H1 (cell line): Measurements from ENCODE around the gene CCSER2. TPM values are rescaled to one million over a fixed set of nuclear protein-coding genes. Genes with fewer than 3 reads are reported as not detected.

ENCODE experiments used
- CTCF ChIA-PET: fragments of 300-600 bp; sonication (Branson Sonifier 250); formaldehyde crosslinking; loops from one replicate; lab custom pipeline; 2021; ENCODE audit not compliant: partially characterized antibody; lab: Charles Lee
- POLR2A ChIA-PET: fragments of 300-600 bp; sonication (Branson Sonifier 250); formaldehyde crosslinking; loops from one replicate; lab custom pipeline; 2021; ENCODE audit warnings: inconsistent platforms; ENCODE audit not compliant: partially characterized antibody; lab: Charles Lee
- DNase-seq, 2 experiments: peaks; one replicate each; pipeline versions ENCODE4 v3.0.0 to v3.0.0-alpha.2; 2010 to 2022; ENCODE audit warnings: low spot score in 2 of 2, low read depth in 1 of 2, mixed read lengths in 1 of 2
- FAIRE-seq: peaks from 2 replicates; lab custom pipeline; 2011; peaks lifted over from hg19 to GRCh38; lab: Jason Lieb, UNC
- H2AFZ ChIP-seq: 2 replicates; pipeline ENCODE4 v1.8.1; 2012; ENCODE audit warnings: low read length, inconsistent platforms
- H2AK5ac ChIP-seq: 2 replicates; pipeline ENCODE4 v1.6.1; 2013; ENCODE audit warnings: low read depth, low read length
- H2BK120ac ChIP-seq: replicated peaks from 2 replicates; pipeline ENCODE3; 2013; ENCODE audit warnings: low read depth, low read length, inconsistent platforms
- H2BK12ac ChIP-seq: 2 replicates; pipeline ENCODE4 v1.6.1; 2013; ENCODE audit warnings: low read depth, low read length
- H2BK15ac ChIP-seq: 2 replicates; pipeline ENCODE4 v1.6.1; 2013; ENCODE audit warnings: low read length
- H2BK20ac ChIP-seq: 2 replicates; pipeline ENCODE4 v1.6.1; 2013; ENCODE audit warnings: low read length
- H2BK5ac ChIP-seq: 2 replicates; pipeline ENCODE4 v1.6.1; 2013; ENCODE audit warnings: low read depth, low read length
- H3K14ac ChIP-seq: 2 replicates; pipeline ENCODE4 v1.6.1; 2013; ENCODE audit warnings: inconsistent platforms; ENCODE audit not compliant: insufficient read length
- H3K18ac ChIP-seq: 2 replicates; pipeline ENCODE4 v1.6.1; 2013; ENCODE audit warnings: low read length; ENCODE audit errors: extremely low read depth
- H3K23ac ChIP-seq: 2 replicates; pipeline ENCODE4 v1.6.1; 2013; ENCODE audit warnings: inconsistent platforms; ENCODE audit not compliant: insufficient read length
- H3K23me2 ChIP-seq: 2 replicates; pipeline ENCODE4 v1.6.1; 2013; ENCODE audit warnings: low read depth, low read length
- H3K27ac ChIP-seq: 2 replicates; pipeline ENCODE4 v1.6.1; 2011; ENCODE audit warnings: low read depth, low read length, inconsistent platforms
- H3K27me3 ChIP-seq, 4 experiments: replicated peaks in 1 of 4; 1 replicate in 1 of 4; 2 replicates in 3 of 4; pipeline versions ENCODE4 v1.6.1 to v1.8.1; 2011 to 2013; ENCODE audit warnings: low read length in 3 of 4, mild to moderate bottlenecking in 3 of 4, inconsistent platforms in 2 of 4, mixed read lengths in 2 of 4, moderate library complexity in 1 of 4; ENCODE audit not compliant: control insufficient read depth in 3 of 4, insufficient read depth in 3 of 4; ENCODE audit errors: extremely low read depth in 1 of 4
- H3K36me3 ChIP-seq, 4 experiments: 2 replicates each; pipeline versions ENCODE4 v1.6.1 to v1.8.1; 2011 to 2013; ENCODE audit warnings: mild to moderate bottlenecking in 4 of 4, low read length in 3 of 4, moderate library complexity in 2 of 4, control low read depth in 1 of 4, inconsistent platforms in 1 of 4; ENCODE audit not compliant: insufficient read depth in 4 of 4, control insufficient read depth in 2 of 4
- H3K4ac ChIP-seq: replicated peaks from 2 replicates; pipeline ENCODE3; 2013; ENCODE audit warnings: low read length, low read depth, mixed read lengths, inconsistent platforms; ENCODE audit not compliant: insufficient read length
- H3K4me1 ChIP-seq, 4 experiments: replicated peaks in 1 of 4; 1 replicate in 1 of 4; 2 replicates in 3 of 4; pipeline versions ENCODE4 v1.6.1 to v1.8.1; 2011 to 2013; ENCODE audit warnings: low read length in 3 of 4, inconsistent platforms in 2 of 4, mixed read lengths in 1 of 4; ENCODE audit not compliant: insufficient read depth in 4 of 4, control insufficient read depth in 3 of 4
- H3K4me2 ChIP-seq, 2 experiments: 2 replicates each; pipeline versions ENCODE4 v1.6.1 to v1.8.1; 2011 to 2013; ENCODE audit warnings: low read depth in 2 of 2, low read length in 2 of 2, control low read depth in 1 of 2, inconsistent platforms in 1 of 2, mild to moderate bottlenecking in 1 of 2; ENCODE audit not compliant: insufficient read depth in 1 of 2
- H3K4me3 ChIP-seq, 4 experiments: fragments of 200-600, 300-600 bp in 1 of 4; sonication (generic), shearing (Covaris generic), sonication (Bioruptor Twin) in 1 of 4; 2 replicates each; pipeline versions ENCODE4 v1.5.1 to v1.8.1; 2011 to 2016; ENCODE audit warnings: low read length in 4 of 4, low read depth in 3 of 4, control low read depth in 2 of 4, inconsistent platforms in 2 of 4, mild to moderate bottlenecking in 2 of 4, mixed read lengths in 1 of 4, moderate library complexity in 1 of 4; ENCODE audit not compliant: insufficient read depth in 2 of 4; ENCODE audit errors: extremely low read depth in 1 of 4
- H3K56ac ChIP-seq: replicated peaks from 2 replicates; pipeline ENCODE3; 2013; ENCODE audit warnings: low read depth, mild to moderate bottlenecking, mixed read lengths, low read length, inconsistent platforms; ENCODE audit not compliant: insufficient read length
- H3K79me1 ChIP-seq: 2 replicates; pipeline ENCODE4 v1.6.1; 2013; ENCODE audit warnings: low read depth, low read length, control low read depth
- H3K79me2 ChIP-seq, 2 experiments: 2 replicates each; pipeline versions ENCODE4 v1.6.1 to v1.8.1; 2012 to 2013; ENCODE audit warnings: low read length in 2 of 2, mild to moderate bottlenecking in 2 of 2, inconsistent platforms in 1 of 2; ENCODE audit not compliant: insufficient read depth in 2 of 2, control insufficient read depth in 1 of 2
- H3K9ac ChIP-seq, 4 experiments: replicated peaks in 1 of 4; 1 replicate in 1 of 4; 2 replicates in 3 of 4; pipeline versions ENCODE4 v1.6.1 to v1.8.1; 2011 to 2013; ENCODE audit warnings: low read depth in 3 of 4, low read length in 3 of 4, control low read depth in 2 of 4, mild to moderate bottlenecking in 2 of 4, moderate library complexity in 2 of 4, inconsistent platforms in 1 of 4; ENCODE audit errors: extremely low read depth in 1 of 4
- H3K9me3 ChIP-seq, 2 experiments: 2 replicates each; pipeline versions ENCODE4 v1.6.1 to v1.8.1; 2012 to 2013; ENCODE audit warnings: mild to moderate bottlenecking in 2 of 2, moderate library complexity in 2 of 2, control low read depth in 1 of 2, inconsistent platforms in 1 of 2, low read depth in 1 of 2, low read length in 1 of 2, mixed read lengths in 1 of 2; ENCODE audit not compliant: insufficient read depth in 2 of 2
- H4K20me1 ChIP-seq, 2 experiments: replicated peaks in 1 of 2; 2 replicates each; pipeline versions ENCODE3 to v1.8.1; 2011 to 2013; ENCODE audit warnings: inconsistent platforms in 2 of 2, low read length in 2 of 2, mild to moderate bottlenecking in 1 of 2; ENCODE audit not compliant: insufficient read depth in 2 of 2, control insufficient read depth in 1 of 2
- H4K5ac ChIP-seq: 2 replicates; pipeline ENCODE4 v1.6.1; 2013; ENCODE audit warnings: low read length, low read depth, mixed read lengths, inconsistent platforms; ENCODE audit not compliant: insufficient read length
- H4K8ac ChIP-seq: 2 replicates; pipeline ENCODE4 v1.8.0; 2013; ENCODE audit warnings: mild to moderate bottlenecking, moderate library complexity, low read length, inconsistent platforms; ENCODE audit not compliant: insufficient read depth; ENCODE audit errors: extremely low read depth
- H4K91ac ChIP-seq: replicated peaks from 2 replicates; pipeline ENCODE3; 2013; ENCODE audit warnings: low read length, mixed read lengths, inconsistent platforms; ENCODE audit not compliant: insufficient read length
- NRF1 ChIP-seq: IDR thresholded peaks from 2 replicates; pipeline ENCODE4 v1.6.1; 2011; ENCODE audit warnings: mild to moderate bottlenecking, low read depth, low read length, improper control_type of control experiment
- SIN3A ChIP-seq, 2 experiments: IDR thresholded peaks in 1 of 2; conservative IDR thresholded peaks in 1 of 2; 2 replicates each; pipeline ENCODE4 v1.6.1; 2011 to 2012; ENCODE audit warnings: low read length in 2 of 2, improper control_type of control experiment in 1 of 2, low read depth in 1 of 2, mild to moderate bottlenecking in 1 of 2
- SP2 ChIP-seq: IDR thresholded peaks from 2 replicates; pipeline ENCODE4 v1.6.1; 2012; ENCODE audit warnings: mild to moderate bottlenecking, low read length, inconsistent platforms
- WGBS, 2 experiments: shearing (Covaris generic) in 1 of 2; methylation state at CpG; one replicate each; pipeline versions ENCODE4 v1.1.6 to v1.1.7; 2013 to 2015; ENCODE audit warnings: low lambda C conversion rate in 2 of 2, mixed read lengths in 2 of 2, inconsistent platforms in 1 of 2, low coverage in 1 of 2, missing lambda C conversion rate in 1 of 2; ENCODE audit not compliant: insufficient replicate concordance in 2 of 2, insufficient coverage in 1 of 2, insufficient read length in 1 of 2; ENCODE audit errors: extremely low coverage in 1 of 2, missing lambda C conversion rate in 1 of 2; 5-methylcytosine and 5-hydroxymethylcytosine counted together
- long read RNA-seq, 2 experiments: library from RNA in 1 of 2; library from capped mRNA in 1 of 2; stranded (forward); transcript quantifications; one replicate each; pipeline ENCODE4 v2.0.0, GENCODE V29; 2021; ENCODE audit warnings: inconsistent platforms in 1 of 2
- polyA minus RNA-seq, 3 experiments: library from RNA; depleted of rRNA, polyadenylated mRNA; stranded (reverse); fragments of >200 nt; gene quantifications; 1 replicate in 2 of 3; 2 replicates in 1 of 3; pipeline ENCODE4 v1.2.3, GENCODE V29; 2011
- polyA plus RNA-seq, 7 experiments: library from polyadenylated mRNA; depleted of rRNA in 3 of 7; stranded (reverse) in 5 of 7; unstranded in 2 of 7; fragments of >200 nt in 5 of 7; fragments of 200-250 nt in 2 of 7; gene quantifications; 1 replicate in 5 of 7; 2 replicates in 1 of 7; 4 replicates in 1 of 7; pipeline versions ENCODE4 v1.2.1 to v1.2.3, GENCODE V29; 2011 to 2013; ENCODE audit warnings: missing spikeins in 2 of 7, mixed read lengths in 2 of 7
- total RNA-seq: library from RNA; stranded (reverse); fragmentation: NEBNext Ultra II Directional; extraction: Animal tissue kit (Norgen Biotek cat#: 25700); gene quantifications from 2 replicates; pipeline ENCODE4 v1.2.1, GENCODE V29; 2021

CCSER2 gene, protein sequence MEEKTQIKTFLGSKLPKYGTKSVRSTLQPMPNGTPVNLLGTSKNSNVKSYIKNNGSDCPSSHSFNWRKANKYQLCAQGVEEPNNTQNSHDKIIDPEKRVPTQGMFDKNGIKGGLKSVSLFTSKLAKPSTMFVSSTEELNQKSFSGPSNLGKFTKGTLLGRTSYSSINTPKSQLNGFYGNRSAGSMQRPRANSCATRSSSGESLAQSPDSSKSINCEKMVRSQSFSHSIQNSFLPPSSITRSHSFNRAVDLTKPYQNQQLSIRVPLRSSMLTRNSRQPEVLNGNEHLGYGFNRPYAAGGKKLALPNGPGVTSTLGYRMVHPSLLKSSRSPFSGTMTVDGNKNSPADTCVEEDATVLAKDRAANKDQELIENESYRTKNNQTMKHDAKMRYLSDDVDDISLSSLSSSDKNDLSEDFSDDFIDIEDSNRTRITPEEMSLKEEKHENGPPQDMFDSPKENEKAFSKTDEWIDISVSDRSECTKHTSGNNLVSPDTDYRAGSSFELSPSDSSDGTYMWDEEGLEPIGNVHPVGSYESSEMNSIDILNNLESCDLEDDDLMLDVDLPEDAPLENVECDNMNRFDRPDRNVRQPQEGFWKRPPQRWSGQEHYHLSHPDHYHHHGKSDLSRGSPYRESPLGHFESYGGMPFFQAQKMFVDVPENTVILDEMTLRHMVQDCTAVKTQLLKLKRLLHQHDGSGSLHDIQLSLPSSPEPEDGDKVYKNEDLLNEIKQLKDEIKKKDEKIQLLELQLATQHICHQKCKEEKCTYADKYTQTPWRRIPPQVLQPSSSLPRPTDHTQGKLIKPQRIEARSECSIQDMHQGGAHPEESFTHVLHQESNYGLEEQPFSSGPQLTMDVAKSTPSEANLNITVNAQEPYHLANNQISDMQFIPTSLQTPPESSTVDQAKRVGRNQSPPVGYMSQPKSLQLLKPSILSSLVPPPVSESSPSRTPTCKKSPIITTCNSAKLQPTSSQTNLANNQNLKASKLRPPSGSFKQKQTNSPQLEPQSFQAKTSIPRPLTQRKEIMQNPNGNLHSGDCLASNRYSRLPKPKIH
- total RNA-seq, result 30.5 and 32.4 TPM in 2 replicates
- 2.7 and 6.9 TPM in 2 replicates for polyA plus RNA-seq (2011; rRNA removed)
- polyA plus RNA-seq (2011; cell fraction: cytosol; rRNA removed), result 7.2 TPM
- polyA plus RNA-seq (2011; cell fraction: nucleus; rRNA removed), result 6.1 TPM
- 6.2 to 13.8 TPM (median 10.9 TPM) in 4 replicates for polyA plus RNA-seq (2012, experiment 1 of 2)
- polyA plus RNA-seq (2012, experiment 2 of 2), result 0.52 TPM
- 23.2 TPM for polyA plus RNA-seq (2013, experiment 1 of 2)
- polyA plus RNA-seq (2013, experiment 2 of 2), result 24.2 TPM
- polyA minus RNA-seq (2011; rRNA and poly(A)+ RNA removed), result 20.5 and 20.9 TPM in 2 replicates
- 16.2 TPM for polyA minus RNA-seq (2011; cell fraction: cytosol; rRNA and poly(A)+ RNA removed)
- polyA minus RNA-seq (2011; cell fraction: nucleus; rRNA and poly(A)+ RNA removed), result 46.3 TPM
- long read RNA-seq, experiment 1, full-length matches to known transcripts, result 2 of 10 reads
- long read RNA-seq, experiment 1, partial matches to known transcripts, result 0 of 10 reads
- long read RNA-seq, experiment 1, other reads (novel, unspliced or antisense), result 8 of 10 reads
- long read RNA-seq, experiment 2, partial matches to known transcripts, result 4 of 5 reads
- long read RNA-seq, experiment 2, other reads (novel, unspliced or antisense), result 1 of 5 reads

DNA sequence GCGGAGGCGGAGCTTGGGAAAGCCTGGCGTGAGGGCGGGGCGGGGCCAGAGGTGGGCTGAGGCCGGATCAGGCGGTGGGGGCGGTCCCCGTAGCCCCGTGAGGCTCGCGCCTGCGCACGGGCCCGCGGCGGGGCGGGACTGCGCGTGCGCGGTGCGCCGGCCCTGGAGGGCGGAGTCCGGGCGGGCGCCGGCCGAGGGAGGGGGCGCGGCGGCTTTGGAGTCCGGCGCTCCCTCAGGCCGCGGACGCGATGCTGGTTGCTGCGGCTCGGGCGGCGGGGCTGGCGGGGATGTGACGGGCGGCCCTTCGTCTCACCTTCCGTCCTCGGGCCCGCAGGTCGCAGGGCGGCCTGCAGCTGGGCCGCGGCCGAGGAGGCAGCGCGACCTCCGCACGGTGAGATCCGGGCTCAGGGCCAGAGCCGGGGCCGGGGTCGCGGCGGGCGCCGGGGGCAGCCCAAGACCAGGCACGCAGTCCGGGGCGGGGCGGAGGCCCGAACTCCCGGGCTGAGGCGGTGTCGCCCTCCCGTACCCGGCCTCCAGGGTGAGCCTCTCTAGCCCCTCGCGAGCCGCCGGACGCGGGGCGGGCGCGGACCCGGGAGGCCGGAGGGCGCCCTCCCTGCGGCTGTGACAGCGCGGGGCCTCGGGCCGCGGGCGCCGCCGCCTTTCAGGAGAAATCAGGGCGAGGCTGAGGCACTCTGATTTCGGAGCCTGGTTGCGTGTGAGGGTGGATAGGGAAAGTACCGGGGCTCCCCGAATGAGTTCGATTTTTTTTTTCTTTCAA lies at the start of gene CCSER2:
Gene CCSER2, plus strand, starts transcription at position 172 of the 778 bp plus-strand sequence. CDS start 42,464 bp downstream, outside the sequence.
- peak within 1 kb of the TSS; percentile 22; the same call in 1 of the 2 replicates for H2BK12ac ChIP-seq
- 0 out of 2 replicates have a peak within 1 kb of the TSS, but pooled peaks have one; percentile 84 for H2BK20ac ChIP-seq
- peak within 1 kb of the TSS; percentile 61 to 83 (median 78) for H3K4me3 ChIP-seq
- H2BK15ac ChIP-seq, result no peak within 1 kb of the TSS
- H4K91ac ChIP-seq, result peak within 1 kb of the TSS; percentile 25
- WGBS, 2 experiments, result 0% methylated on average over 15 of the region's 104 CpGs; no CpG with 5 or more reads in 1 of the 2 experiments
- H3K4ac ChIP-seq, result peak within 1 kb of the TSS; percentile 81
- H3K14ac ChIP-seq, result no peak within 1 kb of the TSS
- H4K8ac ChIP-seq, result peak within 1 kb of the TSS; percentile 95
- H3K9ac ChIP-seq, result peak within 1 kb of the TSS; percentile 57 to 79 (median 64); a peak in 6 of 7 replicates
- H3K79me1 ChIP-seq, result no peaks in the 10 kb centered on the region
- no peak within 1 kb of the TSS for H3K56ac ChIP-seq
- H3K18ac ChIP-seq, result peak within 1 kb of the TSS; percentile 75; the same call in 1 of the 2 replicates
- peak within 1 kb of the TSS; percentile 78 for H3K27ac ChIP-seq
- H2BK5ac ChIP-seq, result peak within 1 kb of the TSS; percentile 80
- POLR2A ChIA-PET, result interaction anchor here (0.6 to 1.3 kb wide), 11 partner anchors 9 to 117 kb away, joined by 3 to 5 read pairs (median 3); no protein-coding TSS in a partner anchor
- H3K23ac ChIP-seq, result no peak within 1 kb of the TSS
- H3K4me2 ChIP-seq, result peak within 1 kb of the TSS; percentile 64 to 81
- peak within 1 kb of the TSS; percentile 88 for H4K5ac ChIP-seq
- H3K4me1 ChIP-seq, result peaks cover 3 to 6% (median 3%) of the 10 kb centered on the region in 4 experiments; a peak in 6 of 7 replicates
- no peaks in the 10 kb centered on the region for H3K27me3 ChIP-seq
- no peaks in the 10 kb centered on the region for H3K23me2 ChIP-seq
- H2AFZ ChIP-seq, result peak within 1 kb of the TSS; percentile 74
- H4K20me1 ChIP-seq, result no peaks in the 10 kb centered on the region
- CTCF ChIA-PET, result interaction anchor here (0.5 to 2.9 kb wide), 12 partner anchors 13 to 208 kb away, joined by 3 to 13 read pairs (median 4); no protein-coding TSS in a partner anchor
- FAIRE-seq (no peak), DNase-seq (peak; percentile 77 to 99)
- H2AK5ac ChIP-seq, result no peak within 1 kb of the TSS
- no peaks in the 10 kb centered on the region for H3K9me3 ChIP-seq
- peak within 1 kb of the TSS; percentile 38 for H2BK120ac ChIP-seq
- no peaks in the 10 kb centered on the region for H3K36me3 ChIP-seq
- peaks cover 0 to 41% of the 10 kb centered on the region in 2 experiments; a peak in 2 of 4 replicates for H3K79me2 ChIP-seq
- TF ChIP-seq NRF1, result peak; percentile 80
- no peak for TF ChIP-seq SP2
- TF ChIP-seq SIN3A (conservative IDR thresholded peaks at IDR 0.05 in 1 of 2, IDR thresholded peaks at IDR 0.05 in 1 of 2; ENCODE audit: low read depth in 1 of 2, low read length in 2 of 2), result no peak
